IPS-18c (cell line): Measurements from ENCODE around the gene SYNC.
"Not testable (repeated sequence)": the region's sequence is repeated elsewhere in the genome, so short reads cannot be mapped to it uniquely, and the experiment has no call there.

ENCODE experiments used
- H3K4me3 ChIP-seq: 2 replicates; pipeline ENCODE4 v1.7.0; 2013; ENCODE audit warnings: low read depth, mild to moderate bottlenecking, low read length, moderate library complexity; ENCODE audit not compliant: insufficient read depth
- H3K9me3 ChIP-seq: one replicate; pipeline ENCODE4 v1.6.1; 2013; ENCODE audit warnings: mild to moderate bottlenecking, low read length, moderate library complexity; ENCODE audit not compliant: control insufficient read depth, insufficient read depth

The SYNC gene

DNA sequence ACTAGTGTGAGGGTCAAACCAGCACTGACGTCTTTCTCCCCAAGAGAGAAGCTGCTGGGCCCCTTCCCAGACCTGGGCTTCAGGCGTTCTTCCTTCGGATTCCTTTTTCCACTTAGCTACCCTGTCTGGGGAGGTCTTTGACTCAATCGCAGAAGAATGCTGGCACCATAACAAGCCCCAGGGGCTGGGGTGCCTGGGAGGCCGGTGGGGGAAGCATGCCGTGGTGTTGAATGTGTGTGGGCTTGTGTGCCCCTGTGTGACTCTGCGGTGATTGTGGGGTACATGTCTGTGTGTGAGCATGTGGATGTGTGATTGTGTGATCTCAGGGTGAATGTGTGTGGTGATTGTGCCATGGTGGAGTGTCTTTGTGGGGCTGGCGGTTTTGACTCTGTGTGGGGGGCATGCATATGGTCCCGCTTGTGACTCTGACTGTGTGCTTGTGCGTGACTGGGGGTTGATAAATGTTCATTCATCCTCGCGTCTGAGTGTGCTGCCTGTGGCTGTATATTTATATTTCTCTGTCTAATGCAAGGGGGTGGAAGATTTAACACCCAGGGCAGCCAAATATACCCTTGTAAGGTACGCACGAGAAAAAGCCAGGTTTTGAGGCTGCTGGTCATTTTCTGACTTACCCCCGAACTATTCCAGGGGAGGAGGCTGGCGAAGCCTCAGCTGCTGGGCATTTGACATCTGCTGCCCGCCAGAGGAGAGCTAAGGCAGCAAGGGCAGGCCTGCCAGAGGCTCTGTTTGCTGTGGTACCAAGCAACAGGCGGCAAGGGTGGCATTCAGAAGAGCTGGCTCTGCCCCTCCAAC is 1.1 kb upstream of the SYNC start:
- Histone ChIP-seq H3K4me3 (peak overlapping the region; percentile 51), H3K9me3 (no peaks in the 10 kb centered on the region)

DNA sequence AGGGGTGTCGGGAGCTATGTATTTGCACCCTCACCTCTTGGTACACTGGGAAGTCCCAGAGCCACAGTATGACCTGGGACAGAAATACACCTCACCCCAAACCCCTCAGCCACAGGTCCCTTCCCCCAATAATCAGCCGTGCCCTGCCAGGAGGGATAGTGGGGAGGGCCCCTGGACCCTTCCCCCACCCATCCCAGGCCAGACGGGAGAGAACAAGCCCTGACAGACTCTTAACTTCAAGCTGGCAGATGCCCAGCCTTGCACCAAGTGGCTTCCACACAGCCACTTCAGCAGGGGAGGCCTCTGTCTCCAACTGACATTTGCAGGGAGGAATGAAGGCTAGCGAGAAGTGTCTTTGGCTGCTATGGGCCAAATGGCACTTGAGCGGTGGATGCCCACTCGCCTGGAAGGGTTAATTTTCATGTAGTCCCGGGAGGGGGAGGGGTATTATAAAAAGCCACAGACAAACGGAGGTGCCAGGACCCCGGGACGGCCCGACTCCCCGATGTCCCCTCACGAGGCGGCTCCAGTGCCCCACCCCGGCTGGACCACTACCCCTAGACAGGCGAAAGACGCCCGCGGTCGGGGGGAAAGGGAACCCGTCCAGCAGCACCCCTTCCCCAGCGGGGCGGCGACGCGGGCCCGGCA is 495 bp downstream of the SYNC start:
- H3K4me3 ChIP-seq: peak overlapping the region; percentile 36

DNA sequence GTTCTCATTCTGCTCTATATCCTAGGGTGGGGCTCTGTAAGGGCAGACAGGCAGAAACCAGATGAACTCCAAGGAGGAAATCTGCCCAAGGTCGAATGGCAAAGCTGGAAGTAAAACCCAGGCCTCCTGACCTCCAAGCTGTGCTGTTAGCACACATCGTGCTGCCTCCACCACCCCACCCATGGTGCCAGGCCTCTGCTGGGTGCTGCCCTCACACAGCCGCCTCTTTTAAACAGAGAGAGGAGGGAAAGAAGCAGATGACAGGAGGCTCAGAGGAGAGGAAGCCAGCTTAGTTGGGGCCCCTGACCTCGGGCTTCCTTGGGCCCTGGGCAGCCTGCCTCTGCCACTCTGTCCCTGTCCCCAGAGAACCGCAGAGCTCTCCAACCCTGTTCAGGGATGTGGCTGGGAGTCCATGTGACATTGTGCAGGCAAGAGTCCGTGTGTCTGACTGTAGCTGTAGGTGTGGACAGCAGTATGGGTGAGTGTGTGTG is 1.1 kb downstream of the SYNC start:
- H3K9me3 ChIP-seq: no peaks in the 10 kb centered on the region
- no peak overlapping the region for H3K4me3 ChIP-seq

More for the DNA sequence above, 495 bp downstream of the SYNC start:
- no peaks in the 10 kb centered on the region for H3K9me3 ChIP-seq

DNA sequence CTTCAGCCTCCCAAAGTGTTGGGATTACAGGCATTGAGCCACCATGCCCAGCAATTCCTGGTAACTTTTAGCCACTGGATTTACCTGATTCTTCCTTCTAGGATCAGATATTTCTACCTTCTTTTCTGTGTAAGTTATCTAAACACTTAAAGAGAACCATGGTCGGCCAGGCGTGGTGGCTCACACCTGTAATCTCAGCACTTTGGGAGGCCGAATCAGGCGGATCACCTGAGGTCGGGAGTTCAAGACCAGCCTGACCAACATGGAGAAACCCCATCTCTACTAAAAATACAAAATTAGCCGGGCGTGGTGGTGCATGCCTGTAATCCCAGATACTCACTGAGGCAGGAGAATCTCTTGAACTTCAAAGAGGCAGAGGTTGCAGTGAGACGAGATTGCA is 5.6 kb downstream of the SYNC start:
- not testable (repeated sequence) for H3K9me3 ChIP-seq, H3K4me3 ChIP-seq

DNA sequence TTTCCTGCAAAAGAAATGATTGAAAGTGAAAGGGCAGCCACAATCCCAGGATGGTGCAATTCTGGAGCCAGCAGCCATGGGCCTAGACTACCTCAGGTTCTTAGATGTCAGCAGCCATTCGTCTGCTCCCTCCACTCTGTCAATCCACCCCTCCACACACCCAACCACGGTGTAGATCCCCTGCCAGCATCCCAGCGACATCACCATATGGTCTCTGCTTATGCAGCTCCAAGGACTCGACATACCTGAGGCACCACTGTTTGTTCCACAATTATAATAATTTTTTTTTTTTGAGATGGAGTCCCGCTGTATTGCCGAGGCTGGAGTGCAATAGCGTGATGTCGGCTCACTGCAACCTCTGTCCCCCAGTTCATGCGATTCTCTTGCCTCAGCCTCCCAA is 6.5 kb downstream of the SYNC start:
- Histone ChIP-seq H3K9me3 (no peaks in the 10 kb centered on the region), H3K4me3 (no peak overlapping the region)

DNA sequence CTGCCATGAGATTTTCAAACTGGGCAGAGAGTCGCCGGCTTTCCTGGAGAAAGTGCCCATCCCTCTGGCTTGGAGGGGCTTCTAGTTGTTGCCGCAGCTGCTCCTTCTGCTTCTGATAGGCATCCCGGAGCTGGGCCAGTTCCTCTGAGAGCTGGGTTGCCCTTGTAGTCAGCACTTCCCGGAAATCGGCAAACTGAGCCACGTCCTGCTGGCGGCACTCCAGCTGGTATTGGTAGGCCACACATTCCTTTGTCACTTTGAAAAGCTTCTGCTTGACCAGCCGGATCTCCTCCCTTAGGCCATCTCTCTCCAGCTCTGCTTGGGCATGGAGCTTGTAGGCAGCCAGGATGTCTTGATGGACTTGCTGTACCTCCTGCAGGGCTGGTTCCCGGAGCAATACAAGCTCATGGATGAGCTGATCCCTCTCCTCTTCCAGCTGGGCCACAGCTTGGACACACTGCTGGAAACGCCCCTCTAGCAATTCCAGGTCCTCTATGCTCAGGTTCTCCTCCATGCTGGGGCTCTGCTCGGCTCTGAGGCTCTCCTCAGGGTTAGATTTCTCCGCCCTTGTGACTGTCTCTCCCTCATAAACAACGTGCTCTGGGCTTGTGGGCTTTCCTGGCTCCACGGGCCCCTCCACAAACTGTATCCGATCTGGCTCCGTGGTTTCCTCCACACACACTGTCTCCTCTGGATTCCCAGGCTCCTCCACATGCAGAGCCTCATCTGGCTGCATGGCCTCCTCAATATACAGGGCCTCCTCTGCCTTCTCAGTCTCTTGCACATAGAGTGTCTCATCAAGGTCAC is 7.3 kb downstream of the SYNC start:
- no peaks in the 10 kb centered on the region for H3K9me3 ChIP-seq
- no peak overlapping the region for H3K4me3 ChIP-seq

DNA sequence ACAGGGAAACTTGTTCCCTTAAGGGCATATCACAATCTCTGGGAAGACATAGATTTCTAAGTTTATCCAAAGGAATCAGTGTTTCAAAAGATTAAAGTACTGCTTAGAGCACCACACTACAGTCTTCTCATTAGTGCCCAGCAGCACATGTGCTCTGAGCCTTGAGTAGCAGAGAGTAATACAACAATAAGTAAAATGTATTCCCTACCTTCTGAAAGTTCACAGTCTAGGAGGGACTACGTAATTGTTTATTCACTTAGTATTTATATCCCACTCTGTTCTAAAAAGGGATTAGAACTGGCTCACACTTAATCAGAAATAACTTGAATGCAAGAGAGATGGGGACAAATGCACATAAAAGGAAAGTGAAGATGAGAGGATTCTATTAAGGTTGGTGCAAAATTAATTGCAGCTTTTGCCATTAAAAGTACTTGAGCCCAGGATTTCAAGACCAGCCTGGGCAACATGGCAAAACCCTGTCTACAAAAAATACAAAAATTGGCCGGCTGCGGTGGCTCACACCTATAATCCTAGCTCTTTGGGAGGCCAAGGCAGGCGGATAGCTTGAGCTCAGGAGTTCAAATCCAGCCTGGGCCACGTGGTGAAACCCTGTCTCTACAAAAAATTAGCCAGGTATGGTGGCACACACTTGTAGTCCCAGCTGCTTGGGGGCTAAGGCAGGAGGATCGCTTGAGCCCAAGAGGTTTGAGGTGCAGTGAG is 9.0 kb downstream of the SYNC start:
- no peaks in the 10 kb centered on the region for H3K9me3 ChIP-seq
- no peak overlapping the region for H3K4me3 ChIP-seq

DNA sequence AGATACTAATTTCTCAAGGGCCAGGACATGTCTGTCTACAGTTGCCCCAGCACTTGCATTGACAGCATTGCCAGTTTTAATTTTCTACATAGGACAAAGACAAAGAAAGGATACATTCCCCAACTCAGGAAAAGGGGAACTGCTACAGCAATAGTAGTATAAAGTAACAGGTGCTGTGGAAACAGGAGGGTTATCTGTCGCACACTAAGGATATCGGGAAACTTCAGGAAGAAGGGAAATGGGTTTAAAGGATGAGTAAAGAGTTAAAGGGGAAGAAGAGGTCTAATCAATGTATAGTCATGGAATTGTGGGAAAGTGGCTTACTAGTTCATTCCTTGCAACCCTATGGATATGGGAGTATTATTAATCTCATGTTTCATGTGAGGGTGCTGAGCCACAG is 16.2 kb downstream of the SYNC start:
- no peak overlapping the region for H3K4me3 ChIP-seq
- no peaks in the 10 kb centered on the region for H3K9me3 ChIP-seq

DNA sequence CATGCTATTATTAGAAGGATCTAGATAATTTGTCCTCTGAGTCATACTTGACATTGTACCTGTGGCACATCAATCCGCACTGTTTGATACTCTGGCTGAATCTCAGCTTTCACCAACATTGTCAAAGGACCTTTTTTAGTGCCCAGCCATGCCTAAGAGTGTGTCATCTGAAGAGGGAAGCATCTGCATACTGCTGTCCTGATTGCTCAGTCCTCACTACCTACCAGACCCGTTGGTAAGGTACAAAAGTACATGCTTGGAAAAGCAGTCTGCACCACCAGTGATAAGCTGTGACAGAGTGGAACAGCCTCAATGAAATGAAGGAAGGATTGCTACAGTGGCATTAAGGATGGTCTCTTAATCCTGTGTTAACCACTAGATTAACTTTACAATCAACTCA is 17.1 kb downstream of the SYNC start:
- Histone ChIP-seq H3K9me3 (no peaks in the 10 kb centered on the region), H3K4me3 (no peak overlapping the region)

DNA sequence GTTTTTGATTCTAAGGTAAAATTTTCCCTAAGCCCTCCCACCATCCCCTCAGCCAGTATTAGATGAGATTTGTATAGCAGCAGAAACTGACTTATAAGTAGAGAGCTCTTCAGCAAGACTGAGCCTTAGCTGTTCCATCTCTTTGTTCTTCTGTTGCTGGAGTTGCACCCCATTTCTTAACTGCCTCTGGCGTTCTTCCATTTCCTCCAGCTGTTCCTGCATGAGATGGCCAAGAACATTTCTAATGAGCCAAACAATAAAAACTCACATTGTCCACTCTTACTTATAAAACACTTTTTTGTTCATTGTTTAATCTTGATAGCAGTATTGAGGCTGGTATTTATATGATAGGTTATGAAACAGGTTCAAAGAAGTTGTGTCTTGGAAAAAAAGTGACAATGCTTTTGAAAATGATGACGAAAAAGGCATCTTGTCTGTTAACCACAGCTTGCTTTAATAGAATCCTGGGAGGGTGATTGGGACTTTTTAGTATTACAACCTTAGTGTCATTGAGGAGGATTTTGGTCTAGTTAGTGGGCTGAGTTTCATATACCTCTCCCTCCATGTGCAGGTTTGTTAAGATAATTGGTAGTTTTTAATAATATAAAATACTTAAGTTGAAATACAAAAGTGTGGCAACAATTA is 18.3 kb downstream of the SYNC start:
- Histone ChIP-seq H3K9me3 (no peaks in the 10 kb centered on the region), H3K4me3 (no peak overlapping the region)

DNA sequence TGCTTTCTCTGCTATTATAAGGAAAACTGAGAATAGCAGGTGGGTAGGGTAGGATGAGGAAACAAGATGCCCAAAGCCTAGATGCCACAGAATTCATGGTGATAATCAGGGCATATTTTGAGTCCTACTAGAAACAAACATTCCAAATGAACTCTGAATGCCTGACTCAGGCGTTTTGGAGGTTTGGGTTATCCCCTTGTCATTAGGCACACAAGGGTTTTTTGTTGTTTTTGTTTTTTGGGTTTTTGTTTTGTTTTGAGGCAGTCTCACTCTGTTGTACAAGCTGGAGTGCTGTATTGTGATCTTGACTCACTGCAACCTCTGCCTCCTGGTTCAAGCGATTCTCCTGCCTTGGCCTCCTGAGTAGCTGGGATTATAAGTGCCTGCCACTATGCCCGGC is 19.2 kb downstream of the SYNC start:
- no peak overlapping the region for H3K4me3 ChIP-seq
- H3K9me3 ChIP-seq: no peaks in the 10 kb centered on the region

DNA sequence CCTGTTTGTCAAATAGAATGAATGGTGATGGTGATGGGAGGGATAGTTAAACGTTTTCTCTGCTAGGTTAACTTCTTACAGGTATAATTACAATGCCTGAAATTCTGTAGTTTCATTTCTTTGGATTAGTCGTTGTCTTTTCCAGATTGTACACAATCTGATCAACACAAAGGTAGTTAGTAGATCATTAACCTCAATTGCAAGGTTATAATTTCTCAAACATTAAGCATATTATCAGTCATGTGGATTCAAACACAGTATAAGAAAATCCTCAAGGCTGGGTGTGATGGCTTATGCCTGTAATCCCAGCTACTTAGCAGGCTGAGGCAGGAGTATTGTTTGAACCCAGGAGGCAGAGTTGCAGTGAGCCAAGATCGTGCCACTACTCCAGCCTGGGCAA is 20.6 kb downstream of the SYNC start:
- Histone ChIP-seq H3K9me3 (no peaks in the 10 kb centered on the region), H3K4me3 (no peak overlapping the region)

DNA sequence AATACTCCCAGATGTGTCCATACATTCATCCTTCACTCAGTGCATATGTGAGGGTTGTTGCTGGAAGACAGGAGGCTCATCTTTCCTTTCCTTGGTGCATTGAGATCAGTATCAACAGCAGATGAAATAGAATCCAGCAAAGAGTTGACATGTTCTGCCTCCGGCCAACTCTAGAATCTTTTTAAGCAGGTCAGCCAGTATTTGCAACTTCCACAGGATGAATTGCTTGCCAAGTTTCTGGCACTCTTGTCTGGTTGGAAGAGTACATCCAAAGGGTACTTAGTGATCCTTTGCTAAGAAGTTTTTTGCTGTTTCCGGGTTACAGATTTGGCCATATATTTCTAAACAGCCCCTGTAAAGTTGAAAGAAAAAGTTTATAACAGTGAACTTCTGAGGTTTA is 21.1 kb downstream of the SYNC start:
- Histone ChIP-seq H3K4me3 (no peak overlapping the region), H3K9me3 (no peaks in the 10 kb centered on the region)

DNA sequence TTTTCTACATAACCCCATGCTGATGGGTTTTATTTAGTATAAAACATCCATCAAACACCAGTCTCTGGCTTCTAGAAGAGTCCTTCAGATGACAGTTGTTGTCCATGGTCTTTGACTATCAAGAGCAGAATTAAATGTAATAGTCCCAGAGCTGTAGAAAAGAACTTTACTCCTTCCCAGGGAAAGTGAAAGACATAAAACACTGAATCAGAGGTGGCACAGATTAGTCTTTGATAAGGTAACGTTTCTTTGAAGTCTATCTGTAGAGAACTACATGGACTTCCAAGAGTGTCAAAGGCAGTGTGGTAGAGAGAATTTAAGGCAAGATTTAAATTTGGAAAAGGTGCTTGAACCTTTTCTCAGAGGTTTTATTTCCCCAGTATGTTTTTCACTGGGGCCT is 21.9 kb downstream of the SYNC start:
- Histone ChIP-seq H3K4me3 (no peak overlapping the region), H3K9me3 (no peaks in the 10 kb centered on the region)

DNA sequence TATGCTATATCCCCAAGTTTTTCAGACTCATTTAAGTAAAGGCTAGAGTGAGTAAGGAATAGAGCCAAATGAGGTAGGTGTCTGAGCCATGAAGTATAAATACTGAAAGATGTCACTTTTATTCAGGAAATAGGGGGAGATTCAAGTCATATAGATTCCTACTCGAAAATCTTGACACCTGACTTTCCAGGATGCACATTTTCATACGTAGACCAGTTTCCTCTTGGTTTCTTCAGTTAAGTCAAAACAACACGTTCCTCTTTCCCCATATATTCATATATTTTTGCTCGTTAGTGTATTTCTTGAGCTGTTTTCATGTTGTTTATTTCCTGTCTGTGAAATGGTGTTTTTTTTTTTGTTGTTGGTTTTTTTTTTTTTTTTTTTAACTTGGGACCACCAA is 22.6 kb downstream of the SYNC start:
- not testable (repeated sequence) for H3K4me3 ChIP-seq, H3K9me3 ChIP-seq

DNA sequence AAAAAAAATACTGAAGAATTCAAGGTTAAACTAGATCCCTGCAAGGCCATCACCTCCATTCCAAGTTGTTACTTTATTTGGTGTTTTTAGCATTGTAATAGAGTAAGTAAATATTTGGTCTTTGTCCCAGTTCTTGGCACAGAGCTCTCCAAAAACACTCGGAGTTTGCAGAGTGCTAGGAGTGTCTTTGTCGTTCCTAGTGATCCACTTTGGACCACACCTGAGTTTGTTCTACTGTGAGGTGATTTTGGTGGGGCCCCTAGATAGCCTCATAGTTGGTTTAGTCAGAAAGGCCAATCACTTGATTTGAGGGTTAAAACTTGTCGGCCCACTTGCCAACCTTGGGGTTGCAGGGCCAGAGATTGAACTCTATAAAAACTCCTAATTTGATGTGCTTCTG is 25.6 kb downstream of the SYNC start:
- H3K9me3 ChIP-seq: no peaks in the 10 kb centered on the region
- H3K4me3 ChIP-seq: no peak overlapping the region

DNA sequence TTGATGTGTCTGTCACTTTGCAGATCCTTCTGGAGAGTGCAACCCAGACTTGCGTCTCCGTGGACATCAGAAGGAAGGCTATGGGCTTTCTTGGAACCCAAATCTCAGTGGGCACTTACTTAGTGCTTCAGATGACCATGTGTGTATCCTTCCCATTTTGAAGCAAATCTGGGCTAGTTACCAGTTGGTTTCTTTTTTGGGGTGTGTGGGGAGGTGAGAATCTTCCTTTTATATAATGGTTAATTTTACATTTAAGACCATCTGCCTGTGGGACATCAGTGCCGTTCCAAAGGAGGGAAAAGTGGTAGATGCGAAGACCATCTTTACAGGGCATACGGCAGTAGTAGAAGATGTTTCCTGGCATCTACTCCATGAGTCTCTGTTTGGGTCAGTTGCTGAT is 33.9 kb downstream of the SYNC start:
- H3K4me3 ChIP-seq, H3K9me3 ChIP-seq: not testable (repeated sequence)
